Neuronal stem cell (in vitro differentiated cells): ENCODE measurements around the gene RANBP10.

Experiments
- DNase-seq: peaks from one replicate; pipeline ENCODE4 v3.0.0-alpha.2; 2013; ENCODE audit warnings: low spot score
- H2AFZ ChIP-seq: one replicate; pipeline ENCODE4 v1.6.1; 2013; ENCODE audit warnings: mild to moderate bottlenecking, low read length, inconsistent platforms
- H2AK5ac ChIP-seq: 2 replicates; pipeline ENCODE4 v1.6.1; 2013; ENCODE audit warnings: low read depth, mild to moderate bottlenecking, inconsistent platforms, low read length, moderate library complexity, mixed read lengths
- H2BK120ac ChIP-seq: 2 replicates; pipeline ENCODE4 v1.6.1; 2013; ENCODE audit warnings: low read depth, mild to moderate bottlenecking, inconsistent platforms, low read length, moderate library complexity, mixed read lengths
- H2BK12ac ChIP-seq: one replicate; pipeline ENCODE4 v1.6.1; 2013; ENCODE audit warnings: low read length, inconsistent platforms
- H2BK15ac ChIP-seq: 2 replicates; pipeline ENCODE4 v1.6.1; 2013; ENCODE audit warnings: mild to moderate bottlenecking, low read length, inconsistent platforms, mixed read lengths
- H2BK5ac ChIP-seq: one replicate; pipeline ENCODE4 v1.6.1; 2013; ENCODE audit warnings: inconsistent platforms, mild to moderate bottlenecking, low read length, moderate library complexity
- H3K14ac ChIP-seq: one replicate; pipeline ENCODE4 v1.6.1; 2013; ENCODE audit warnings: low read length, inconsistent platforms
- H3K18ac ChIP-seq: 2 replicates; pipeline ENCODE4 v1.6.1; 2013; ENCODE audit warnings: low read length, inconsistent platforms
- H3K23ac ChIP-seq: 2 replicates; pipeline ENCODE4 v1.6.1; 2013; ENCODE audit warnings: low read depth, mild to moderate bottlenecking, mixed read lengths, low read length, inconsistent platforms; ENCODE audit not compliant: poor library complexity
- H3K27ac ChIP-seq: replicated peaks from 3 replicates; pipeline ENCODE4 v1.5.1; 2013; ENCODE audit warnings: low read length, inconsistent platforms
- H3K27me3 ChIP-seq, 3 experiments: 2 replicates each; pipeline ENCODE4 v1.6.1; 2013; ENCODE audit warnings: low read length in 3 of 3, mild to moderate bottlenecking in 2 of 3, inconsistent platforms in 1 of 3, low read depth in 1 of 3, mixed read lengths in 1 of 3, moderate library complexity in 1 of 3; ENCODE audit not compliant: control insufficient read depth in 3 of 3, insufficient read depth in 3 of 3
- H3K36me3 ChIP-seq, 2 donors: replicated peaks in 1 of 2; 2 replicates each; pipeline ENCODE4 v1.6.1; 2013; ENCODE audit warnings: low read length in 2 of 2; ENCODE audit not compliant: control insufficient read depth in 2 of 2, insufficient read depth in 2 of 2
- H3K4ac ChIP-seq: 2 replicates; pipeline ENCODE4 v1.6.1; 2013; ENCODE audit warnings: inconsistent platforms, mild to moderate bottlenecking, low read length, moderate library complexity
- H3K4me1 ChIP-seq, 2 donors: 1 replicate in 1 of 2; 2 replicates in 1 of 2; pipeline ENCODE4 v1.6.1; 2013; ENCODE audit warnings: low read length in 2 of 2, low read depth in 1 of 2; ENCODE audit not compliant: control insufficient read depth in 2 of 2, insufficient read depth in 1 of 2
- H3K4me2 ChIP-seq: one replicate; pipeline ENCODE4 v1.6.1; 2013; ENCODE audit warnings: mild to moderate bottlenecking, low read length, inconsistent platforms; ENCODE audit not compliant: insufficient read depth, poor library complexity, severe bottlenecking
- H3K4me3 ChIP-seq, 2 donors: 2 replicates each; pipeline ENCODE4 v1.5.1; 2013; ENCODE audit warnings: low read length in 2 of 2, mild to moderate bottlenecking in 2 of 2, inconsistent platforms in 1 of 2, moderate library complexity in 1 of 2
- H3K79me1 ChIP-seq: one replicate; pipeline ENCODE4 v1.6.1; 2013; ENCODE audit warnings: low read depth, mild to moderate bottlenecking, inconsistent platforms, low read length, moderate library complexity
- H3K9ac ChIP-seq: one replicate; pipeline ENCODE4 v1.6.1; 2013; ENCODE audit warnings: mild to moderate bottlenecking, low read depth, low read length, inconsistent platforms; ENCODE audit not compliant: poor library complexity
- H3K9me3 ChIP-seq, 2 donors: replicated peaks in 1 of 2; 2 replicates each; pipeline versions ENCODE3 to v1.6.1; 2013; ENCODE audit warnings: low read length in 2 of 2, mild to moderate bottlenecking in 2 of 2, inconsistent platforms in 1 of 2, low read depth in 1 of 2, mixed read lengths in 1 of 2, moderate library complexity in 1 of 2; ENCODE audit not compliant: control insufficient read depth in 2 of 2, insufficient read depth in 1 of 2
- H4K8ac ChIP-seq: one replicate; pipeline ENCODE4 v1.6.1; 2013; ENCODE audit warnings: low read depth, mild to moderate bottlenecking, inconsistent platforms, low read length, moderate library complexity
- H4K91ac ChIP-seq: one replicate; pipeline ENCODE4 v1.6.1; 2013; ENCODE audit warnings: low read length, low read depth, mild to moderate bottlenecking, inconsistent platforms; ENCODE audit not compliant: poor library complexity
- WGBS, 2 donors: extraction: QIAGEN DNeasy Blood & Tissue Kit; methylation state at CpG; one replicate each; pipeline ENCODE4 v1.1.7; 2013; ENCODE audit warnings: missing lambda C conversion rate in 2 of 2, mixed read lengths in 1 of 2; ENCODE audit not compliant: insufficient read length in 2 of 2, insufficient replicate concordance in 1 of 2; ENCODE audit errors: extremely low coverage in 2 of 2; 5-methylcytosine and 5-hydroxymethylcytosine counted together

The RANBP10 gene

GRCh38 chr16:67714522-67714921 is 91.8 kb downstream of the RANBP10 start:
- Histone ChIP-seq H3K79me1 (peaks cover 6% of the 10 kb centered on the region), H2AFZ (no peak overlapping the region), H3K4me1 (peaks cover 0 to 2% of the 10 kb centered on the region in 2 donors), H2BK15ac (no peak overlapping the region), H3K4me3 (no peak overlapping the region), H3K9ac (no peak overlapping the region), H3K27ac (no peak overlapping the region), H3K36me3 (peaks cover 0 to 24% of the 10 kb centered on the region in 2 donors), H2BK5ac (no peak overlapping the region), H2BK120ac (no peak overlapping the region), H2BK12ac (no peak overlapping the region), H3K27me3 (no peaks in the 10 kb centered on the region), H4K8ac (no peak overlapping the region), H3K18ac (no peak overlapping the region), H2AK5ac (no peak overlapping the region), H3K4me2 (no peak overlapping the region), H3K9me3 (no peaks in the 10 kb centered on the region), H3K14ac (no peak overlapping the region), H3K4ac (no peak overlapping the region), H3K23ac (no peak overlapping the region), H4K91ac (no peak overlapping the region)
- no peak for DNase-seq
- WGBS, 2 donors, result no CpG with 5 or more reads among the region's 1 CpG

GRCh38 chr16:67713647-67714273 is 92.6 kb downstream of the RANBP10 start:
- H2BK12ac ChIP-seq, result no peak overlapping the region
- H3K4me2 ChIP-seq, result no peak overlapping the region
- no peak overlapping the region for H3K4ac ChIP-seq
- DNase-seq, result no peak
- no peak overlapping the region for H3K9ac ChIP-seq
- H3K27ac ChIP-seq, result no peak overlapping the region
- WGBS, 2 donors, result no CpG with 5 or more reads among the region's 5 CpGs
- no peak overlapping the region for H2BK120ac ChIP-seq
- peaks cover 6% of the 10 kb centered on the region for H3K79me1 ChIP-seq
- no peak overlapping the region for H3K18ac ChIP-seq
- no peak overlapping the region for H4K8ac ChIP-seq
- H2BK15ac ChIP-seq, result no peak overlapping the region
- peaks cover 0 to 2% of the 10 kb centered on the region in 2 donors for H3K4me1 ChIP-seq
- no peaks in the 10 kb centered on the region for H3K9me3 ChIP-seq
- no peak overlapping the region for H2BK5ac ChIP-seq
- no peak overlapping the region for H2AFZ ChIP-seq
- H3K4me3 ChIP-seq, result no peak overlapping the region
- no peak overlapping the region for H2AK5ac ChIP-seq
- peaks cover 0 to 24% of the 10 kb centered on the region in 2 donors for H3K36me3 ChIP-seq
- H3K27me3 ChIP-seq, result no peaks in the 10 kb centered on the region
- no peak overlapping the region for H4K91ac ChIP-seq
- no peak overlapping the region for H3K23ac ChIP-seq
- H3K14ac ChIP-seq, result no peak overlapping the region

GRCh38 chr16:67710607-67711006 is 95.8 kb downstream of the RANBP10 start:
- H4K8ac ChIP-seq, result no peak overlapping the region
- H2AK5ac ChIP-seq, result no peak overlapping the region
- H2AFZ ChIP-seq, result no peak overlapping the region
- no peak overlapping the region for H3K9ac ChIP-seq
- H4K91ac ChIP-seq, result no peak overlapping the region
- no peak overlapping the region for H2BK120ac ChIP-seq
- no peak for DNase-seq
- no peak overlapping the region for H3K4me2 ChIP-seq
- H3K23ac ChIP-seq, result no peak overlapping the region
- no peak overlapping the region for H3K18ac ChIP-seq
- no peak overlapping the region for H3K4ac ChIP-seq
- no peak overlapping the region for H2BK12ac ChIP-seq
- H3K4me1 ChIP-seq, result no peaks in the 10 kb centered on the region
- no peaks in the 10 kb centered on the region for H3K27me3 ChIP-seq
- no peak overlapping the region for H3K14ac ChIP-seq
- peaks cover 6% of the 10 kb centered on the region for H3K79me1 ChIP-seq
- no peak overlapping the region for H3K27ac ChIP-seq
- no peak overlapping the region for H2BK15ac ChIP-seq
- no peak overlapping the region for H2BK5ac ChIP-seq
- peaks cover 0 to 8% of the 10 kb centered on the region in 2 donors for H3K36me3 ChIP-seq
- H3K9me3 ChIP-seq, result no peaks in the 10 kb centered on the region
- no CpG with 5 or more reads among the region's 6 CpGs for WGBS, 2 donors
- no peak overlapping the region for H3K4me3 ChIP-seq

- Histone ChIP-seq H2BK120ac (no peak overlapping the region), H3K9ac (no peak overlapping the region), H3K27ac (no peak overlapping the region), H2AFZ (no peak overlapping the region), H3K23ac (no peak overlapping the region), H3K9me3 (no peaks in the 10 kb centered on the region), H2AK5ac (no peak overlapping the region), H4K8ac (no peak overlapping the region), H3K4ac (no peak overlapping the region), H3K4me2 (no peak overlapping the region), H2BK12ac (no peak overlapping the region), H2BK5ac (no peak overlapping the region), H3K79me1 (peaks cover 8% of the 10 kb centered on the region), H2BK15ac (no peak overlapping the region), H3K36me3 (peaks cover 3 to 8% of the 10 kb centered on the region in 2 donors), H3K4me3 (no peak overlapping the region), H3K18ac (no peak overlapping the region), H3K14ac (no peak overlapping the region), H4K91ac (no peak overlapping the region), H3K27me3 (no peaks in the 10 kb centered on the region), H3K4me1 (no peaks in the 10 kb centered on the region)
- no CpG with 5 or more reads among the region's 1 CpG for WGBS, 2 donors
- DNase-seq, result no peak
Observed at GRCh38 chr16:67709050-67709449, 97.3 kb downstream of the RANBP10 start.
